C4-2B (cell line): Measurements from ENCODE around the gene GNAT2.

Source experiments
- H3K27ac ChIP-seq: fragments of 450-650 bp; 2 replicates; pipeline ENCODE4 v1.5.1; 2017
- CTCF ChIP-seq: fragments of 450-650 bp; conservative IDR thresholded peaks from 2 replicates; pipeline ENCODE4 v1.5.1; 2017; ENCODE audit warnings: mild to moderate bottlenecking
- ZFX ChIP-seq: fragments of 450-650 bp; IDR thresholded peaks from 2 replicates; pipeline ENCODE4 v1.6.1; 2017

GNAT2 gene

GRCh38 chr1:109640285-109640865 is 21.0 kb upstream of the GNAT2 start:
- TF ChIP-seq CTCF = peak; percentile 95
- TF ChIP-seq ZFX = no peak

GRCh38 chr1:109639841-109640184 is 20.4 kb upstream of the GNAT2 start:
- no peak overlapping the region for H3K27ac ChIP-seq
- TF ChIP-seq ZFX (no peak), CTCF (no peak)

More at GRCh38 chr1:109640285-109640865, 21.0 kb upstream of the GNAT2 start:
- no peak overlapping the region for H3K27ac ChIP-seq

- no peak overlapping the region for H3K27ac ChIP-seq
- no peak for TF ChIP-seq CTCF
- no peak for TF ChIP-seq ZFX
Observed at GRCh38 chr1:109639063-109639840, 19.8 kb upstream of the GNAT2 start.

GRCh38 chr1:109637446-109637845 is 18.0 kb upstream of the GNAT2 start:
- H3K27ac ChIP-seq = no peak overlapping the region
- TF ChIP-seq ZFX = no peak
- TF ChIP-seq CTCF = no peak

GRCh38 chr1:109636201-109636952 is 17.0 kb upstream of the GNAT2 start:
- TF ChIP-seq ZFX = no peak
- no peak overlapping the region for H3K27ac ChIP-seq

GRCh38 chr1:109635862-109636200 is 16.4 kb upstream of the GNAT2 start:
- TF ChIP-seq CTCF (no peak), ZFX (no peak)
- H3K27ac ChIP-seq = no peak overlapping the region

GRCh38 chr1:109634771-109635750 is 15.6 kb upstream of the GNAT2 start:
- no peak overlapping the region for H3K27ac ChIP-seq
- TF ChIP-seq CTCF = no peak
- no peak for TF ChIP-seq ZFX
